SK-N-SH treated with all-trans-retinoic acid at 6 μM for 48 hours (cell line): Measurements from ENCODE around the gene PRR5L.
A peak's percentile ranks its signal among the peaks of the same experiment; 100 is the strongest.

Experiments
- CSDC2 ChIP-seq: fragments of 250-450 bp; sonication (Bioruptor Pico); IDR thresholded peaks from 2 replicates; pipeline ENCODE4 v1.5.0; 2020; ENCODE audit warnings: mild to moderate bottlenecking, moderate library complexity
- CSRNP3 ChIP-seq: fragments of 250-450 bp; sonication (Bioruptor Pico); IDR thresholded peaks from 2 replicates; pipeline ENCODE4 v1.5.1; 2021; ENCODE audit warnings: mild to moderate bottlenecking, moderate library complexity
- PATZ1 ChIP-seq: fragments of 250-450 bp; sonication (Bioruptor Pico); IDR thresholded peaks from 2 replicates; pipeline ENCODE4 v1.8.0; 2020; ENCODE audit warnings: mild to moderate bottlenecking, moderate library complexity, borderline replicate concordance
- POU6F1 ChIP-seq: fragments of 250-450 bp; sonication (Bioruptor Pico); IDR thresholded peaks from 2 replicates; pipeline ENCODE4 v1.8.0; 2021; ENCODE audit warnings: low read depth, mild to moderate bottlenecking, moderate library complexity, borderline replicate concordance
- ZC3H10 ChIP-seq: fragments of 250-450 bp; sonication (Bioruptor Pico); IDR thresholded peaks from 2 replicates; pipeline ENCODE4 v1.5.1; 2021; ENCODE audit warnings: mild to moderate bottlenecking, moderate library complexity
- ZFP30 ChIP-seq: fragments of 450-650 bp; formaldehyde crosslinking; IDR thresholded peaks from 2 replicates; pipeline ENCODE4 v1.5.0; 2022; ENCODE audit warnings: mild to moderate bottlenecking, moderate library complexity
- ZNF565 ChIP-seq: fragments of 450-650 bp; formaldehyde crosslinking; conservative IDR thresholded peaks from 2 replicates; pipeline ENCODE4 v1.5.0; 2020; ENCODE audit warnings: low read depth, mild to moderate bottlenecking, moderate library complexity
- ZNF70 ChIP-seq: fragments of 450-650 bp; formaldehyde crosslinking; IDR thresholded peaks from 2 replicates; pipeline ENCODE4 v1.5.0; 2020; ENCODE audit warnings: mild to moderate bottlenecking, moderate library complexity
- ZNF8 ChIP-seq: fragments of 450-650 bp; formaldehyde crosslinking; IDR thresholded peaks from 2 replicates; pipeline ENCODE4 v1.5.0; 2020; ENCODE audit warnings: mild to moderate bottlenecking, moderate library complexity

DNA sequence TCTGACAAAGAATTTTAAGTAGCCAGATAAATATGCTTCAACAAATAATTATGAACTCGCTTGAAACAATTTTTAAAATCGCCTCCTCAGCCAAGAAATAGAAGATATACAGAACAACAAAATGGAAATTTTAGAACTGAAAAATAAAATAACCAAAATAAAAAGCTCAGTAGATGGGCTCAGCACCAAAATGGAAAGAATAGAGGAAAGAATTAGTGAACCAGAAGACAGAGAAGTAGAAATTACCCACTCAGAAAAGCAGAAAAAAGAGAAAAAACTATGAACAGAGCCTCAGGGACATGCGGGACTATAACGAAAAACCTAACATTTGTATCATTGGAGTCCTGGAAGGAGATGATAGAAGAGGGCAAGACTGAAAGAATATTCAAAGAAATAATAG is 14.2 kb upstream of the PRR5L start:
- TF ChIP-seq POU6F1 (CRISPR knock-in tag) (no peak), ZNF8 (CRISPR knock-in tag) (no peak), CSDC2 (no peak), ZNF565 (CRISPR knock-in tag) (no peak), PATZ1 (no peak), ZNF70 (CRISPR knock-in tag) (no peak), CSRNP3 (no peak), ZFP30 (CRISPR knock-in tag) (peak; percentile 85), ZC3H10 (CRISPR knock-in tag) (no peak)
